Right lobe of liver (tissue), 6 donors: ENCODE results near the gene HMGCS2. TPM values are rescaled to one million over a fixed set of nuclear protein-coding genes. Genes with fewer than 3 reads are reported as not detected.

ENCODE experiments used
- ATAC-seq, 4 donors: fragments of 200-7000 bp; cut with Tn5 transposase; one replicate each; pipeline ENCODE4 v1.9.1; 2020; ENCODE audit warnings: mild to moderate bottlenecking in 4 of 4, moderate library complexity in 4 of 4
- DNase-seq, 3 donors: peaks; one replicate each; pipeline ENCODE4 v3.0.0-alpha.2; 2020
- H3K27ac ChIP-seq, 3 donors: fragments of 200-600 bp; one replicate each; pipeline ENCODE4 v1.8.0; 2022
- H3K27me3 ChIP-seq, 2 donors: fragments of 200-600 bp; one replicate each; pipeline ENCODE4 v1.8.0; 2022
- H3K36me3 ChIP-seq, 4 donors: fragments of 200-600 bp; sonication (generic) in 1 of 4; one replicate each; pipeline versions ENCODE4 v1.5.1 to v1.8.0; 2017 to 2022; ENCODE audit warnings: control low read depth in 1 of 4
- H3K4me1 ChIP-seq, 4 donors: fragments of 200-600 bp; sonication (generic) in 1 of 4; one replicate each; pipeline versions ENCODE4 v1.5.1 to v1.8.0; 2017 to 2022; ENCODE audit warnings: control low read depth in 1 of 4
- H3K4me3 ChIP-seq, 3 donors: fragments of 200-600 bp; one replicate each; pipeline ENCODE4 v1.8.0; 2022
- H3K9me3 ChIP-seq, 4 donors: fragments of 200-600 bp; sonication (generic) in 1 of 4; one replicate each; pipeline versions ENCODE4 v1.5.1 to v1.8.0; 2017 to 2022; ENCODE audit warnings: control low read depth in 1 of 4
- CTCF ChIP-seq, 4 donors: fragments of 200-600 bp in 3 of 4; fragments of 450-650 bp in 1 of 4; IDR thresholded peaks; one replicate each; pipeline versions ENCODE4 v1.5.1 to v1.8.0; 2016 to 2022; ENCODE audit warnings: antibody characterized with exemption in 4 of 4, mild to moderate bottlenecking in 2 of 4
- POLR2A ChIP-seq: fragments of 450-650 bp; IDR thresholded peaks from one replicate; pipeline ENCODE4 v1.6.1; 2017; ENCODE audit warnings: antibody characterized with exemption, mild to moderate bottlenecking
- WGBS: methylation state at CpG from one replicate; pipeline ENCODE4 v1.1.6; 2018; ENCODE audit warnings: low coverage, low lambda C conversion rate; ENCODE audit not compliant: insufficient coverage; ENCODE audit errors: missing lambda C conversion rate; 5-methylcytosine and 5-hydroxymethylcytosine counted together
- intact Hi-C, 2 donors: fragments of 100-400 bp; cut with DNase I; formaldehyde crosslinking; loops; one replicate each; pipeline versions ENCODE4 v1.11.2 to v1.14.1; 2022
- total RNA-seq, 6 experiments: library from RNA; depleted of rRNA in 2 of 6; stranded (reverse); fragments of >200 nt in 2 of 6; fragmentation: NEBNext Ultra II Directional in 3 of 6; extraction: Animal tissue kit (Norgen Biotek cat#: 25700) in 3 of 6; gene quantifications; one replicate each; pipeline versions ENCODE4 v1.1.0 to v1.2.4, GENCODE V29; 2016 to 2023
- donor health status: DM: no; HTN: yes; CAD: no.
- donor health status: DM: no; HTN: no; CAD: no.
- donor health status: DM: no; HTN: no; CAD: no.
- donor health status: DM: no; HTN: yes; CAD: no.
- donor health status: DM: no; HTN: yes; CAD: no.

HMGCS2 gene
- total RNA-seq, 6 experiments from 2014 or later: 390 to 938 (median 855) TPM

- WGBS: 17% methylated on average over 2 of the region's 2 CpGs
- H3K4me1 ChIP-seq: peaks cover 0 to 53% (median 24%) of the 10 kb centered on the region in 4 donors
- ATAC-seq: no peak
- TF ChIP-seq POLR2A (no peak), CTCF (IDR thresholded peaks at IDR 0.05) (no peak)
- no peak overlapping the region for H3K4me3 ChIP-seq
- H3K9me3 ChIP-seq: no peaks in the 10 kb centered on the region
- no peaks in the 10 kb centered on the region for H3K27me3 ChIP-seq
- intact Hi-C loops: no loop called here
- no peaks in the 10 kb centered on the region for H3K36me3 ChIP-seq
- H3K27ac ChIP-seq: peak overlapping the region in 1 of 3 donors; percentile 88
- DNase-seq: no peak
Measured at GRCh38 chr1:119771016-119771415, 2.3 kb upstream of the HMGCS2 start.

GRCh38 chr1:119767486-119767885 is 1.2 kb downstream of the HMGCS2 start:
- TF ChIP-seq POLR2A: no peak
- no peak for TF ChIP-seq CTCF (IDR thresholded peaks at IDR 0.05)
- peaks cover 0 to 22% (median 7%) of the 10 kb centered on the region in 4 donors for H3K36me3 ChIP-seq
- H3K9me3 ChIP-seq: no peaks in the 10 kb centered on the region
- H3K27ac ChIP-seq: peak overlapping the region; percentile 68 to 99 (median 94)
- ATAC-seq: no peak
- intact Hi-C loops: no loop called here
- 37% methylated on average over 2 of the region's 2 CpGs for WGBS
- no peak for DNase-seq
- H3K4me1 ChIP-seq: peaks cover 0 to 41% (median 9%) of the 10 kb centered on the region in 4 donors
- peak overlapping the region; percentile 47 to 71 (median 65) for H3K4me3 ChIP-seq
- no peaks in the 10 kb centered on the region for H3K27me3 ChIP-seq

- peak; percentile 57 to 78 (median 73) for ATAC-seq
- intact Hi-C loops: no loop called here
- TF ChIP-seq CTCF (IDR thresholded peaks at IDR 0.05): no peak
- peak; percentile 32 for TF ChIP-seq POLR2A
- DNase-seq: peak; percentile 72 to 88 (median 86)
- WGBS: 23% methylated on average over 4 of the region's 4 CpGs
- H3K4me1 ChIP-seq: peaks cover 0 to 33% (median 3%) of the 10 kb centered on the region in 4 donors
- H3K27me3 ChIP-seq: no peaks in the 10 kb centered on the region
- H3K4me3 ChIP-seq: peak overlapping the region; percentile 47 to 71 (median 65)
- H3K27ac ChIP-seq: peak overlapping the region; percentile 78 to 99 (median 94)
- peaks cover 0 to 31% (median 9%) of the 10 kb centered on the region in 4 donors for H3K36me3 ChIP-seq
- no peaks in the 10 kb centered on the region for H3K9me3 ChIP-seq
Measured at GRCh38 chr1:119766374-119766794, 2.3 kb downstream of the HMGCS2 start.

GRCh38 chr1:119764220-119764619 is 4.5 kb downstream of the HMGCS2 start:
- H3K27me3 ChIP-seq: no peaks in the 10 kb centered on the region
- WGBS: 60% methylated on average over 2 of the region's 6 CpGs
- peak overlapping the region in 2 of 3 donors; percentile 65 to 71 for H3K4me3 ChIP-seq
- H3K4me1 ChIP-seq: peaks cover 0 to 28% (median 2%) of the 10 kb centered on the region in 4 donors
- H3K9me3 ChIP-seq: no peaks in the 10 kb centered on the region
- DNase-seq: peak in 1 of 3 donors; percentile 67
- peaks cover 0 to 52% (median 21%) of the 10 kb centered on the region in 4 donors for H3K36me3 ChIP-seq
- peak overlapping the region in 2 of 3 donors; percentile 94 to 99 for H3K27ac ChIP-seq
- ATAC-seq: peak; percentile 3 to 26 (median 12)
- intact Hi-C loops: no loop called here
- TF ChIP-seq POLR2A (no peak), CTCF (IDR thresholded peaks at IDR 0.05) (no peak)
